Fibroblast of skin of right quadriceps (primary cell): ENCODE data around the gene VPS26B.
"Not testable (repeated sequence)": the region's sequence is repeated elsewhere in the genome, so short reads cannot be mapped to it uniquely, and the experiment has no call there.

Experiments
- DNase-seq: peaks from one replicate; pipeline ENCODE4 v3.0.0-alpha.2; 2013

VPS26B gene

DNA sequence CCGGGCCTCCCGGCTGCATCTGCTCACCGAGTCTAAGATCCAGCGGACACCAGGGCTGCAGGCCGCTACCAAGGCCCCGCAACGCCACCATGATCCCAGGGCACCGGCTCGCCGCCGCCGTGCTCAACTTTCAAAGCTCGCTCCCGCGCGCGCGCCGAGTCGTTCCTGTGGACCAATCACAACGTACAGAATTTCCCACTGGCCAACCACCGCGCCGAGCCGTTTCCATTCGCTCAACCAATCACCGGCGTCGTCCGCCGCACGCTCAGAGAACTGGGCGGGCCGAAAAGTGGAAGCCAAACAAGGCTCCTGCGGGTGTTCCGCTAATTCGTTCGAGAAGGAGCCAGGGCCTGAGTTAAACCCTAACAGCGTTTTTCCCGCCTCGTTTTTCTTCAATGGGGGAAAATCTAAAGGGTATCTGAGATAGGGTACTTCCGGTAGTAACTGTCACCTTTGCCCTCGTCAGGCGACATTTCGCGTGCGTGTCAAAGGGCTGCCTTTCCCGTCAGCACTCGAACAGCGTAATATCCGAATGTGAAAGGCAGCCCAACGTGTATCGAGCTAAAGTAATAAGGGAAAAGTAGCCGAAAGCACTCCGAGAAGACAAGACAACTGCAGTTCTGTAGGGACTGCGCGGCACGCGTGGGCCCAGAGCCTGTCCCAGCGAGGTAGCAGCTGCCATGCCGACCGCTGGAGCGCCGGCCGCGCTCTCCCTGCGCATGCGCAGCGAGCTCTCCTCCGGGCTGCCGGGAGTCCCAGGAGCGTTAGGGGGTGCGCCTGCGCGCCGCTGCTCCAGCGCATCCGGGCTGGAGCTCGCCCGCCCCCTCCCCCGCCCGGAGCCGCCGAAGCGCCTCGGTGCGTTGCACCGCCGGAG, at the start of gene VPS26B, which contains the start of gene NCAPD3:
VPS26B (plus strand) TSS at position 836 of the 874 bp plus-strand sequence. CDS start 452 bp downstream, outside the sequence.
NCAPD3 (minus strand) TSS at position 132 of the 874 bp plus-strand sequence; CDS start at position 91, 41 bp downstream.
- peak; percentile 95 for DNase-seq

DNA sequence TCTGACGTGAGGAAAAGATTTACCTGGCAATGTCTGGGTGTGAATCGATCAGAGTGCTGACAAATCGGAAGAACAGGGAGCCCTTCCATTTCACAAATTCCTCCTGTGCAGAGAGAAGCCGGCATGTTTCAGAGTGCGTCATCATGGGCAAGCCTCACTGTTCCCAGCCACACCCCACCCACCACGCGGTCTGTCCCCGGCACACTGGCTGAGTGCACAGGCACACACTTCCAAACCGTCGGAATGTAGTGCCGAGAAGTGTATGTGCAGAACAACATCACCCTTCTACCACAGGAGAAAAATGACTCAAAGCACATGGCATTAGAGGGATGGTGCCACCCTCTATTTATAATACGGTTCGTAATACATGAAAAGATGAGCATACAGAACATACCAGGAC, 48.2 kb upstream of the VPS26B start:
- DNase-seq, result no peak

DNA sequence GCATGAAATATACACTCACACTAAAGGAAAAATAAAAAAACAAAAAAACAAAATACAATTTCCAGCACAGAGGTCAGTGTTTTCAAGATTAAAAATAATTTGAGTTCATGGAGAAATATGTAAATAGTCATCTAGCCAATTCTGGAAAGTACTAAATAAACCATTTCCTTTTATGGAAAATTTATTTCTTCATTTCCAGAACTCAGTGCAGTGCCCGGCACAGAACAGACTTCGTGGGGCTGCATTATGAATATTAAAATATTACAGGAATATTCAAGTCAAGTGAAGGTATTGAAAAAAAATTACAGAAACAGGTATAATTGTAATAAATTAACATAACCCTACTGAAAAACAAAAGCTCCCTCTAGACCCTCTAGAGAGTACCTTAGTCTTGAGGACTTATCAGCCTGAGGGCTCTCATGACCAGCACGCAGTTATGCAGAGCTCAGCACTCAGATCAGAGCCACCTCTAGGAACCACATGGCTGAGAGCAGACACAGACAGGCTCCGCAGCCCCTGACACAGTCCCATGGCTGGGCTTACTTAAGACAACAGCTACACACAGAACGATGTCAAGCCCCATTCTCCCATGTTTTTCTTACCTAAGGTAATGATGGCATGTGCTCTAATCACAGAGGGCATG, 46.3 kb upstream of the VPS26B start:
- no peak for DNase-seq

DNA sequence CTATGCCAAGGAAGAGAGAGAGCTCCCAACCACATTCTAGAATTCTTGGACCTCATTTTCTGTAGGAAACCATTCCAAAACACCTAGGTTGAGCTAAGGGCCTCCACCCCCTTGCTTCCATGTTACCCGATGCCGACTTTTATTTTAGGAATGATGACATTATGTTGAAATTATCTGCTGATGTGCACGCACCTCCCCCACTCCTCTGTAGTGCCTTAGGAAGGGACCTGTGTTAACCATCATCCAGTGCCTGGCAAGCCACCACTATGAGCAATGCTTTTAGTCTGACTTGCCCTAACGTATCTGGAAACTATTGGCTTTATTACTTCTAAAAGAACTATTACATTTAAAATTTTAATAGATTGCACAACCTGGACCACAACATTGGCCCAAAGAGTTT, 42.8 kb upstream of the VPS26B start:
- DNase-seq, result peak; percentile 67

DNA sequence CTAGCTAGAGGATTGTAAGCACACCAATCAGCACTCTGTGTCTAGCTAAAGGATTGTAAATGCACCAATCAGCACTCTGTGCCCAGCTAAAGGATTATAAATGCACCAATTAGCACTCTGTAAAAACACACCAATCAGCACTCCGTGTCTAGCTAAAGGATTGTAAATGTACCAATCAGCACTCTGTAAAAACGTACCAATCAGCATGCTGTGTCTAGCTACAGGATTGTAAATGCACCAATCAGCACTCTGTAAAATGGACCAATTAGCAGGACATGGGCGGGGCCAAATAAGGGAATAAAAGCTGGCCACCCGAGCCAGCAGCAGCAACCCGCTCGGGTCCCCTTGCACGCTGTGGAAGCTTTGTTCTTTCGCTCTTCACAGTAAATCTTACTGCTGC, 36.4 kb upstream of the VPS26B start:
- DNase-seq, result not testable (repeated sequence)

DNA sequence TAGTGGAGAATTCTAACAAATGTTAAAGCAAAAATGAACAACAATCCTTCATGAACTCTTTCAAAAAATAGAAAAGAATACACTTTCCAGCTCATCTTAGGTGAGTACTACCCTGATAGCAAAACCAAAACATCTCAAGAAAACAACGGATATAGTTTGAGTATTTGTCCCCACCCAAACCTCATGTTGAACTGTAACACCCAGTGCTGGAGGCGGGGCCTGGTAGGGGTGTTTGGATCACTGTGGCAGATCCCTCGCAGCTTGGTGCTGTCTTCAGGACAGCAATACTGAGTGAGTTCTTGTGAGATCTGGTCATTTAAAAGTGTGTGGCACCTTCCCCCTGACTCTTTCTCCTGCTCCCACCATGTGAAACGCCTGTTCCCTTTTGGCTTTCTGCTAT, 27.7 kb upstream of the VPS26B start:
- DNase-seq, result no peak

DNA sequence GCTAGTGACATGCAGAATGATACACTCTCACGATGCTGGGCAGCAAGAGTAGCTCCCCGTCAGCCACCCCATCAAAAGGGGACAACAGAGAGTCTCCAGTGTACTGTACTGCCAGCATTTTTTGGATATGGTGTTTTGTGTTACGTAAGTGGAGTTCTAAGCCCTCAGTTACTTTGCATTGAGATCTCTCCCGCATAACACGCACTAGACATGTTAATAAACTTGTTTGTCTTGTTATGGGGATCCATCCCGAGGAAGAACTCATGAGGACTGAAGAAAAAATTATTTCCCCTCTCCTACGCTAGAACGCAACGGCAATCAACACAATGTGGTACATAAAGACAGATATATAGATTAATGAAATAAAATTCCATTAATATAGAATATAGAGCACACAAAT, 24.9 kb upstream of the VPS26B start:
- DNase-seq, result no peak

DNA sequence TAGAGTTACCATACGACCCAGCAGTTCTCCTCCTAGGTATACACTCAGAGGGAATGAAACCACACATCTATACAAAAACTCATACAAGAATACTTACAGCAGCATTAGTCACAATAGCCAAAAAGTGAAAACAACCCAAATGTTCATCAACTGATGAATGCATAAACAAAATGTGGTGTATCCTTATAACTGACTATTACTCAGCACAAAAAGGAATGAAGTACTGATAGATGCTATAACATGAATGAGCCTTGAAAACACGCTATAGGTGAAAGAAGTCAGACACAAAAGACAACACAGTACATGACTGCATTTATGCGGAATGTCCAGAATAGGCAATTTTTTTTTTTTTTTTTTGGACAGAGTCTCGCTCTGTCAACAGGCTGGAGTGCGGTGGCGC, 23.8 kb upstream of the VPS26B start:
- DNase-seq, result no peak

DNA sequence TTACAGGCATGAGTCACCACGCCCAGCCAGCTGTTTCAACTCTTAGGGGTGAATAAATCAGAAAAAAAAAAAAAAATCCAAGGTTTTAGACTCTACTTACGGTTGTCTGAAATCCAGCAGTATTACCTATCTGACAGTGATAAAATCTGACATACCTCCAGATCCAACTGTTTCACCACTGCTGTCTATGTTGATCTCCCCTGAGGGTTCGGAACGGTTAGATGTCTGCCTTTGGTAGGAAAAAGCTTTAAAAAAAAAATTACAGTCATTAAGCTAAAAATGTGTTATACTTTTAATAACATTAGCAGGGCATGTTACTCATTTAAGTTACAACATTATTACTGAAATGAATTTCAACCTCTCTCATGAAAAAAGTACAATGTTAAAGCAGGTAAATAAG, 21.8 kb upstream of the VPS26B start:
- DNase-seq, result no peak

DNA sequence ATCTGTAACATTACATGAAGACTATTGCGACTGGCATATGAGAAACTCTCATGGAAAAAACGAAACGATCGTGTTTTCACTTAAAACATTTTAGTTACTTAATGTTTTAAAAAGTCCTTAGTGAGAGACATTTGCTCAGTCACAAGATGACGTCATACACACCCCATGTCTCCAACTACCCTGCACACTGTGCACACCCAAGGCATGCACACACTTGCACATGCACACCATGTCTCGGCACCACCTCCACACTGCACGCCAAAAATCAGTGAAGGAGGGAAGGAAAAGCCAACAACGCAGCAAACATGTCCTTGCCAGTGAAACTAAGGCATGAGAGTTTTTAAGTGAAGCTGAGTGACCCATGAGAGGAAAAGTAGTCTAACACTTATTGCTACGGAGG, 18.7 kb upstream of the VPS26B start:
- no peak for DNase-seq

DNA sequence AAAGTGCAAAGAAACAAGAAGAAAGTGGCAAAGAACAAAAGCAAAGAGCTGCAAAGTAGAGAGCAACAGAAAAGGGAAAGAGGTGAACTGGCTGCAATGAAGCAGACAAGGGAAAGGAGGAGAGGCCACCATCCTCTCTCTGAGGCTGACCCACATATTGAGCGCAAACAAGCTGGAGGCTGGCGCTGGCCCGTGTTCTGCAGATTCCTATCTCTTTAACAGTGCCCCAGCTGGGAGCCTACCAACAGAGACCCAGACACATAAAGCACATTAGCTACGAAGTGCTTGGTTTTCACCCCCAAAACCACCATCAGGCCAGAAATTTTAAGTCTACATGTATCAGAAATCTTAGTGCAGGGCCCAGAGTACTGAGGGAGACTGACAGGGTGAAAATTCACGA, 18.3 kb upstream of the VPS26B start:
- no peak for DNase-seq

DNA sequence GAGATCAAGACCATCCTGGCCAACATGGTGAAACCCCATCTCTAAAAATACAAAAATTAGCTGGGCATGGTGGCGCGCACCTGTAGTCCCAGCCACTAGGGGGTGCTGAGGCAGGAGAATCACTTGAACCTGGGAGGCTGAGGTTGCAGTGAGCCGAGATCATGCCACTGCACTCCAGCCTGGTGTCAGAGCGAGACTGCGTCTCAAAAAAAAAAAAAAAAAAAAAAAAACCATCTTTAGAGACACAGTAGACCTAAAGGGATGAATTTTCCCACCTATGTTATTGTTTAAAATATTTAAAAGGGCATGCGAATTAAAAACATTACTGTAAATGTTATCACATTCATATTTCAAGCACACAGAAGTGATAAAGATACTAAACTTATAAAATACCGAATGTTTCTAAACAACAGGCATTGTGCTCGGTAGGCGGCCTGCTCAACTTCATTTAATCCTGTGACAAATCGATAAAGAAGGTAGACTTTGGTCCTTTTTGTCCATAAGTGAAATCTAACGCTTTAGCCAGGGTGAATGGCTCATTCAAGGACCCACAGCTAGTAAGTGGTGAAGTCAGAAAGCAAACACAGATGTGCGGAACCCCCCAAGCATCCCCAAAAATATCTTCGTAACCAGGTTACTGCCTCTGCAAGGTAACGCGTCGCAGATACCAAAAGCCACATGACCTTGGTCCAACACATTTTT, 16.8 kb upstream of the VPS26B start:
- peak; percentile 7 for DNase-seq

DNA sequence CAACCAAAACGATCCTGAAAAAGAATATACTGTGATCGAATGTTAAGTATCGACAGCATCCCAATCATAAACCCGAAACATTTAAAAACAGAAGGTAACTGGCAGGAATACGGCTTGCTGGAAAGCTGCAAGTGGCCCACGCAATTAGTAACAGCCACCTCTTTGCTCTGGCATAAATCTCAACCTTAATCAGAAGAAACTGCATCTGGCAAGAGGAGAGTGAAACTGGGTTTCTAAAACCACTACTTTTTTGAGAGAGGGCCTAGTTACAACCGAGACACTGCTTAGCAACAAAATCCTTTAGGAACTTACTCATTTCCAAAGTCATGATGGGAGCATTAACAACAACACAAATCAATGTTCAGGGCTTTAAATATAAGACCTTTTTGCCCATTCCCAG, 8.6 kb upstream of the VPS26B start:
- DNase-seq, result no peak

DNA sequence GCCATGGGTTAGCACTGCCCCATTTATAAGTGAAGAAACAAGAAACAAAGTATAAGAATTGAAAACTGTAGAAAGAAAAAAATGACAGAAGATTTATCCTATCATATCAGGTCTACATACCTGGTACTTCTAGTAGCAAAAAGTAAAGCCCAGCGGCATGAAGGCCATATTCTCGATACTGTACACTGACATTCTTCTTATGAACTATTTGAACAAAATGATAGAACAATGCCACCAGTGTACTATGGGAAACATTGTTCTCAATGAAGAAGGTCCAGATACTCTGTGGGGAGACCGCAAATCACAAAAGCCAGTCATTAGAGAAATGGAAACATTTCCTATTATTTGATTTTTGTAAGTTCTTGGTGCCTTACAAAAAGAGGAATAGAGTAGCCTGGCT, 7.7 kb upstream of the VPS26B start:
- DNase-seq, result no peak

DNA sequence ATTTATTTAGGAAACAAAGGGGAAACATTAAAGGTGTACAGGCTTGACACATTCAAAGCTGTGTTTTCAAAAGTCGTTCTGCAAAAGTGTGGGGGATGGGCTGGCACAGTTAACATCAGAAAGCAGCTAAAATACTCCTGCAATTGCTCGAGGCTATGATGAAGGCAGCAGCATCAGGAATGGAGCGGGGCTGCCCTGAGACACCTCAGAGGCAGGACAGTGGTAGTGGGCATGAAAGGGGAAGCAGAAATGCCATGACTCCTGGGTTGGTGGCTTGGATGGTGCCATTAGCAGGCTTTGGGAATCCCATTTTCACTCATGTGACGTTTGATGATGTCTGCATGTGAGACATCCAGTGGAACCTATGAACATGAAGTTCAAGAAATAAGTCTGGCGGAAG, 1.4 kb upstream of the VPS26B start:
- DNase-seq, result peak; percentile 6

DNA sequence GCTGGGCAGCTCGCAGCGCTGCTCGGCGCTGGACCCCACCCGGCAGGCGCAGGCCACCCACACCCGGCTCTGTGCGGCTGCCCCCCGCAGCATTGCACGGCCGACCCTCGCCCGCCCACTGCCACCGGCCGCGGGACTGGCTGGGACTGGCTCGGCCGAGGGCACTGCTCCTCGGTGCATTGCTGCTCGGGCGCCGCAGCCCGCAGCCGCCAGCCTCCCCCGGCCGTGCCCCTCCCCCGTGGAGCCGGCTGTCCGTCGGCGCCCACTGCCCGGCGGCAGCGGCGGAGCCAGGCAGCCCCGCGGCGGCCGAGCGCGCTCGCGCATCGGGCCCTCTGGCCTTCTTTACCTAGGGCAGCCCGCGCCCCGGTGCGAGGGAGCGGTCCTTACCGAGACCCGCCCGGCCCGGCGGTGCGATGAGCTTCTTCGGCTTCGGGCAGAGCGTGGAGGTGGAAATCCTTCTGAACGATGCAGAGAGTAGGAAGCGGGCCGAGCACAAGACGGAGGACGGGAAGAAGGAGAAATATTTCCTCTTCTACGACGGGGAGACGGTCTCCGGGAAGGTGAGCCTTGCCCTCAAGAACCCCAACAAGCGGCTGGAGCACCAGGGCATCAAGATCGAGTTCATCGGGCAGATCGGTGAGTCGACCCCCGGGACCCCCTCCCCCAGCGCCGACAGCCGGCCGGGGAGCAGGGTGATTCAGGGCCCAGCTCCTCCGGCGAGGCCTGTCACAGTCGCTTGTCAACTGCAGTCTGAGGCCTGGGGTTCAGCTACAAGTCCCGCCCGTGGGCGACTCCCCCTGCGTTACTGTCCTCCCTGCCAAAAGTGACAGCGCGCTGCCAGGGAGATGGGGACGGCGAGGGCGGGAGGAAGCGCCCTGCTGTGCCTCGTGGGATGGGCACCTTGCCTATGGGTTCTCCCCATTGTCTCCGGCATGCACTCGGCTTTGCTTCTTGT, 516 bp downstream of the VPS26B start:
- peak; percentile 9 for DNase-seq

DNA sequence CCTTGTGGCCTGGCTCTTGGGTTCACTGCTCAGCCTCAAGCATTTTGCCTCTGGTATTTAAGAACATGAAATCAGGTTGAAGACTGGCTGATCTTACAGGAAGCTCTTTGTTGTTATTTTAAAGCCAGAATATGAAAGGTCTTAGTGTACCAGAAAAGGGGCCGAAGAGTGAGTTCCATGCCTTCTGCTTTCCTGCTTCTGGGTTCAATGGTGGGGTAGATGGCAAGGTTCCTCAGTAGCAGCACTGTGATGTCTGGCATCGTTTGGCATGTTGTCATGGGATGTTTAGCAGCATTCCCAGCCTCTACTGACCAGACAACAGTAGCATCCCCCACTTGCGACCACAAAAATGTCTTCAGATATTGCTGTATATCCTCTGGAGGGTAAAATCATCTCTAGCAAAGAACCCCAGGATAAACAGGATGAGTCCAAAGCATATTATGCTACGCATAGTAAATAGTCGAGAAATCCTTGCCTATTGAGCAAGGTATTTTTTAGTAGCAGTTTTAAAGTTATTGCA, 2.4 kb downstream of the VPS26B start:
- DNase-seq, result peak; percentile 44

DNA sequence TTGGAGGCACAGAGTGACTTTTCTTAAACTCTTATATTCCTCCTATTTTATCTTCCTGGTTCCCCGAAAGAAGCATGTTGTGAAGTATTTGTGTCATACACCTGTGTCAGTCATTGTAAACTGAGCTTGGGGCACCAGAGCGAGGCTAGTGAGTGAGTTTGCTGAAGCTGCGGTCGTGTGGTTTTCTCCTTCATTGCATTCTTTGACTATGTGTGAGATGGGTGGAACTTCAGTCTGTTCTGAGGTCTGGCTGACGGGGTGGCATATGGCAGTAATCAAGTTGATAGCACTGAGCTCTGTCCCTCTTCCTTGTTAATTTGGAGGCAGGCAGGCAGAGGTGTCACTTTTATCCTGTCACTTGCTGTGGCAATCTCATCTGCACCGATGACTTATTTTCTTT, 4.2 kb downstream of the VPS26B start:
- peak; percentile 79 for DNase-seq

DNA sequence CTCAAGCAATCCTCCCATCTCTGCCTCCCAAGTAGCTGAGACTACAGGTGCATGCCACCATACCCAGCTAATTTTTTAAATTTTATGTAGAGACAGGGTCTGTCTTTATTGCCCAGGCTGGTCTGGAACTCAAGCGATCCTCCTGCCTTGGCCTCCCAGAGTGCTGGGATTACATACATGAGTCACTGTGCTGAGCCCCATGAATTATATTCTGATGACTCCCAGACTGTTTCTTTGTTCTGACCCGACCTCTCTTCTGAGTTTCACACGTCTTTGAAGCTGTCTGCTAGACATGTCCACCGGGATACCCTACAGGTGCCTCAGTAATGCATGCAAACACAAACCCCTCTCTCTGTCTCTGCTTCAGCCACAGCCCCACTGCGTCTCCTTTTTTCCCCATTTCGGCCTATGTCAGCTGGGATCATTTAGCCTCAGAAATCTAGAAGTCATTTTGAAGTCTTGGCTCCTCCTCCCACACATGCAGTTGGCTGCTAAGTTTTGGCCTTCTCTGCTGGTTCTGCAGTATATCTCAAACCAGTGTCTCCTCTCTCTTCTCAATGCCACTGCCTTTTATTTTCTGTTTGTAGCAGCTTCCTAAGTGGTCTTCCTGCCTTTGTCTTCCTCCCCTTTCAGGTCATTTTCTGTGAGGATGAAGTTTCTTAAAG, 4.8 kb downstream of the VPS26B start:
- DNase-seq, result peak; percentile 39

DNA sequence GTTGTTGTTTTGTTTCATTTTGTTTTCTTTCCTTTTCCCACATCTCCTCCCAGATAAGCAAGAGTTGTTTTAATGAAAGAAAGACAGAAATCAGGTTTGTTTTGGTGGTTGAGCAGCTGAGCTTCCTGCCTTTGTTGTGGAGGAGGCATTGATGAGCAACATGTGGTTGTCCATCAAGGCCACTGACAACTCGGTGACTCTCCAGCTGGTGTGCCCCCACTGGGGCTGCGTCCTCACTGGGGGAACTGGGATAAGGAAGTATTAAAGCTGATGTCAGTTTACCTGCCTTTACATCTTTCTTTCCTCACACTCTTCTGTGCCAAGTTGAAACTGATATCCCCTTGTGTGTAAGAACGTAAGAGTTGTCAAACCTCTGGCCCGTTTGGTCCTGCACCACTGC, 5.9 kb downstream of the VPS26B start:
- no peak for DNase-seq

DNA sequence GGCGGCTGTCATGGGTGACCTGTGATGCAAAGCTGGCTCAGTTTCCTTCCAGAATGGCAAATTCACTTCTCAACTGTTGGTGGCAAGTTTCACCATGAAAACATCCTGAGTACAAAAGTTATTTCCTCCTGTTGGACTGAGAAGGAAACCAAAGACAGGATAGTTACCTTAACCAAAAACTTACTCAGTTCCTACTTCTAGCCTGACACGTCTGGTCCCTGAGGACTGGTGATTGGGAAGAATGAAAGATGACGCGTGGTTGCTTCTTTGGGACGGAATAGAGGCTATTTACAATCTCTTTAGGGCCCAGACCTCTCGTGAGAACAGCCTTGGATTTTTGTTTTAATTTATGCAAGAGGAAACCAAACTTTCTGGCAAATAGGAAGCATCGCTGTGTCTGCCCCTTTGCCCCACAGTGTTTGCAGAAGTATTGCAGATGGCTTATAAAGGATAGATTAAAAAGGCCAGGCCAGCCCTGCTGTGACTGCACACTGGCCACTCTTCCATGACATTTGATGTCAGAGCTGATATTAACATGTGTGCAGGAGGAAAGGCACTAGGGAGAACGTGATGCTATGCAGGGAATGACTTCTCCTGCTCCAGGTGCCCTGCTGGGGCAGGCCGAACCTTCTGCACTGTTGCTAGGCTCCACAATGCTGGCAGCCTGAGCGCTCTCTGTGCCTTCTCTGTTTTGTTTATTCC, 7.6 kb downstream of the VPS26B start:
- DNase-seq, result no peak
